HepG2 (cell line): ENCODE results near the gene IL22RA1. TPM values are rescaled to one million over a fixed set of nuclear protein-coding genes. Genes with fewer than 3 reads are reported as not detected.

ENCODE experiments used
- ARNT ChIP-seq: fragments of 450-650 bp; IDR thresholded peaks from 2 replicates; pipeline ENCODE4 v1.6.1; 2017
- ATAD3A ChIP-seq: sonication (generic); formaldehyde crosslinking; IDR thresholded peaks from 2 replicates; pipeline ENCODE4 v1.4.0; 2020; ENCODE audit warnings: missing genetic modification reagents
- CAMTA2 ChIP-seq: sonication (generic); formaldehyde crosslinking; IDR thresholded peaks from 2 replicates; pipeline ENCODE4 v1.4.0; 2020; ENCODE audit warnings: mild to moderate bottlenecking, missing genetic modification reagents, borderline replicate concordance
- CHD4 ChIP-seq: fragments of 200-600 bp; sonication (generic); IDR thresholded peaks from 2 replicates; pipeline ENCODE4 v1.7.0; 2017; ENCODE audit warnings: mild to moderate bottlenecking, low read length, borderline replicate concordance
- DBP ChIP-seq: sonication (generic); formaldehyde crosslinking; IDR thresholded peaks from 2 replicates; pipeline ENCODE4 v1.4.0; 2020; ENCODE audit warnings: missing genetic modification reagents; ENCODE audit errors: not compliant biosample characterization
- IRF1 ChIP-seq: sonication (generic); formaldehyde crosslinking; IDR thresholded peaks from 2 replicates; pipeline ENCODE4 v1.4.0; 2020; ENCODE audit warnings: low read depth, mild to moderate bottlenecking, missing genetic modification reagents
- KDM6A ChIP-seq: IDR thresholded peaks from 2 replicates; pipeline ENCODE4 v1.6.1; 2016; ENCODE audit warnings: low read depth
- KLF13 ChIP-seq: sonication (generic); formaldehyde crosslinking; IDR thresholded peaks from 2 replicates; pipeline ENCODE4 v1.4.0; 2020; ENCODE audit warnings: mild to moderate bottlenecking, missing genetic modification reagents
- KMT2B ChIP-seq: IDR thresholded peaks from 2 replicates; pipeline ENCODE4 v1.6.1; 2016; ENCODE audit warnings: missing genetic modification reagents, missing compliant biosample characterization
- LBX2 ChIP-seq: sonication (generic); formaldehyde crosslinking; IDR thresholded peaks from 2 replicates; pipeline ENCODE4 v1.5.0; 2020; ENCODE audit warnings: missing genetic modification reagents, mild to moderate bottlenecking, borderline replicate concordance
- PITX1 ChIP-seq: sonication (generic); formaldehyde crosslinking; IDR thresholded peaks from 2 replicates; pipeline ENCODE4 v1.5.1; 2020; ENCODE audit warnings: mild to moderate bottlenecking, missing genetic modification reagents
- RNF2 ChIP-seq: fragments of 450-650 bp; conservative IDR thresholded peaks from 2 replicates; pipeline ENCODE4 v1.6.1; 2016; ENCODE audit warnings: low read depth
- SMAD3 ChIP-seq: sonication (generic); formaldehyde crosslinking; IDR thresholded peaks from 2 replicates; pipeline ENCODE4 v1.4.0; 2020; ENCODE audit warnings: missing genetic modification reagents
- SMARCE1 ChIP-seq: fragments of 450-650 bp; IDR thresholded peaks from 2 replicates; pipeline ENCODE4 v1.6.1; 2017; ENCODE audit warnings: borderline replicate concordance
- SOX6 ChIP-seq, 2 experiments: fragments of 450-650 bp in 1 of 2; sonication (generic) in 1 of 2; formaldehyde crosslinking in 1 of 2; IDR thresholded peaks; 2 replicates each; pipeline versions ENCODE4 v1.4.0 to v1.6.1; 2017 to 2020; ENCODE audit warnings: antibody characterized with exemption in 1 of 2, mild to moderate bottlenecking in 1 of 2, missing genetic modification reagents in 1 of 2
- ZFP82 ChIP-seq: sonication (generic); formaldehyde crosslinking; IDR thresholded peaks from 2 replicates; pipeline ENCODE4 v1.5.1; 2020; ENCODE audit warnings: mild to moderate bottlenecking, missing genetic modification reagents, borderline replicate concordance
- ZKSCAN5 ChIP-seq: sonication (generic); formaldehyde crosslinking; IDR thresholded peaks from 2 replicates; pipeline ENCODE4 v1.5.1; 2020; ENCODE audit warnings: mild to moderate bottlenecking, missing genetic modification reagents
- ZNF17 ChIP-seq: sonication (generic); formaldehyde crosslinking; IDR thresholded peaks from 2 replicates; pipeline ENCODE4 v1.5.0; 2020; ENCODE audit warnings: mild to moderate bottlenecking, missing genetic modification reagents
- ZNF317 ChIP-seq: sonication (generic); formaldehyde crosslinking; IDR thresholded peaks from 2 replicates; pipeline ENCODE4 v1.5.0; 2020; ENCODE audit warnings: mild to moderate bottlenecking, missing genetic modification reagents
- ZNF326 ChIP-seq: sonication (generic); formaldehyde crosslinking; IDR thresholded peaks from 2 replicates; pipeline ENCODE4 v1.4.0; 2020; ENCODE audit warnings: missing genetic modification reagents, borderline replicate concordance
- ZNF343 ChIP-seq: sonication (generic); formaldehyde crosslinking; IDR thresholded peaks from 2 replicates; pipeline ENCODE4 v1.4.0; 2020; ENCODE audit warnings: mild to moderate bottlenecking, missing genetic modification reagents
- ZNF501 ChIP-seq: sonication (generic); formaldehyde crosslinking; IDR thresholded peaks from 2 replicates; pipeline ENCODE4 v1.5.1; 2020; ENCODE audit warnings: mild to moderate bottlenecking, moderate library complexity, missing genetic modification reagents
- ZNF562 ChIP-seq: sonication (generic); formaldehyde crosslinking; IDR thresholded peaks from 2 replicates; pipeline ENCODE4 v1.8.0; 2022; ENCODE audit warnings: missing genetic modification reagents, borderline replicate concordance
- ZNF580 ChIP-seq: IDR thresholded peaks from 2 replicates; pipeline ENCODE4 v1.6.1; 2016; ENCODE audit warnings: low read depth, borderline replicate concordance
- ZNF704 ChIP-seq: sonication (generic); formaldehyde crosslinking; IDR thresholded peaks from 2 replicates; pipeline ENCODE4 v1.8.1; 2023; ENCODE audit warnings: mild to moderate bottlenecking, inconsistent platforms, moderate library complexity, missing genetic modification reagents, borderline replicate concordance
- ZNF773 ChIP-seq: sonication (generic); formaldehyde crosslinking; IDR thresholded peaks from 2 replicates; pipeline ENCODE4 v1.4.0; 2020; ENCODE audit warnings: missing genetic modification reagents, borderline replicate concordance
- ZNF780A ChIP-seq: sonication (generic); formaldehyde crosslinking; IDR thresholded peaks from 2 replicates; pipeline ENCODE4 v1.8.0; 2022; ENCODE audit warnings: mild to moderate bottlenecking, missing genetic modification reagents, moderate library complexity
- ZNF788 ChIP-seq: sonication (generic); formaldehyde crosslinking; IDR thresholded peaks from 2 replicates; pipeline ENCODE4 v1.5.0; 2020; ENCODE audit warnings: mild to moderate bottlenecking, missing genetic modification reagents, borderline replicate concordance
- polyA plus RNA-seq, 8 experiments: library from polyadenylated mRNA; depleted of rRNA in 3 of 8; stranded (reverse) in 7 of 8; unstranded in 1 of 8; fragments of >200 nt; fragmentation: Illumina TruSeq in 4 of 8; extraction: Trizol in 4 of 8; gene quantifications; 2 replicates each; pipeline versions ENCODE4 v1.2.1 to v1.2.3, GENCODE V29; 2011 to 2016; ENCODE audit warnings: low read depth in 4 of 8, missing spikeins in 1 of 8, mixed read lengths in 1 of 8; ENCODE audit not compliant: insufficient read depth in 1 of 8
- total RNA-seq, 5 experiments: library from RNA; depleted of rRNA; stranded (reverse); fragments of >200 nt; fragmentation: Illumina TruSeq; extraction: Trizol; gene quantifications; 2 replicates each; pipeline ENCODE4 v1.2.3, GENCODE V29; 2016; ENCODE audit warnings: low read depth in 1 of 5

The IL22RA1 gene
- total and polyA plus RNA-seq, 2 of the 13 experiments (the other 11 are each of a cell fraction or from before 2014, with no cell fraction given) = 4.4 to 10.2 TPM

DNA sequence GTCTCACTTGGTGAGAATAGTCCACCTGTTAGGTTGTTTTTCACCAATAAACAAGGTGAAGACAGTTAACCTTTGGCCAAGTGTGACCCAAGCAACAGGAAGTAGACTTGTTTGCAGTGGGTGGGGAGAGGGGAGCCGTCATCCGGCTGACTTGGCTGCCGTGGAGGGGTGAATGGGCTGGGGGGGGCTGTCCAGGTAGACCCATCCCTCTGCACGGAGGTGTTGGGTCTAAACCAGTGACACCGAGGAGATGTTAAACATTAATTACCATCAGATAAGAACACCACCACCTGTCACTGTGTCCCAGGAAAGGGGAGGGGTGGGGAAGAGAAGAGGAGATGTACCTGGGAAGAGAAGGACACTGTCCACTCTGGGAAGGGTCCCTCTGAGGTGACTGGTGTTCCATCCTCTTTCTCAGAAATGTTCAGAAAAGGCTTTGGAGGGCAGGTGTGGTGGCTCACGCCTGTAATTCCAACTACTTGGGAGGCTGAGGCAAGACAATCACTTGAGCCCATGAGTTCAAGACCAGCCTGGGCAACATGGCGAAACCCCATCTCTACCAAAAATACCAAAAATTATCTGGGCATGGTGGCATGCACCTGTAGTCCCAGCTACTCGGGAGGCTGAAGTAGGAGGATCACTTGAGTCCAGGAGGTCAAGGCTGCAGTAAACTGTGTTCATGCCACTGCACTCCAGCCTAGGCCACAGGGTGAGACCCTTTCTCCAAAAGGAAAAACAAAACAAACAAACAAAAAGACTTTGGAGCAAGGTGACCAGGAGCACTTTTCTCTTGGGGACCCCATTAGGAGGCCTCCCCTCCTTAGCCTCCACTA lies 24.3 kb downstream of the IL22RA1 start (continued):
- TF ChIP-seq SOX6 (IDR thresholded peaks at IDR 0.05) (no peak), SOX6 (CRISPR knock-in tag; IDR thresholded peaks at IDR 0.05) (peak; percentile 70), ZNF773 (CRISPR knock-in tag) (no peak), ATAD3A (CRISPR knock-in tag) (no peak), CHD4 (no peak), KMT2B (0 out of 2 replicates have a peak, but pooled peaks have one; percentile 28), ZNF17 (CRISPR knock-in tag) (no peak), ARNT (no peak), ZKSCAN5 (CRISPR knock-in tag) (0 out of 2 replicates have a peak, but pooled peaks have one; percentile 19), IRF1 (no peak), ZFP82 (CRISPR knock-in tag) (peak; percentile 39; the same call in 1 of the 2 replicates), ZNF562 (CRISPR knock-in tag) (no peak), LBX2 (CRISPR knock-in tag) (no peak), ZNF326 (CRISPR knock-in tag) (no peak), KDM6A (CRISPR knock-in tag) (peak; percentile 83), RNF2 (no peak), ZNF501 (CRISPR knock-in tag) (no peak; the same call in 1 of the 2 replicates), KLF13 (CRISPR knock-in tag) (no peak), ZNF580 (CRISPR knock-in tag) (peak; percentile 40; the same call in 1 of the 2 replicates), ZNF704 (CRISPR knock-in tag) (no peak), ZNF317 (CRISPR knock-in tag) (peak; percentile 56; the same call in 1 of the 2 replicates), ZNF780A (CRISPR knock-in tag) (no peak), CAMTA2 (no peak), DBP (CRISPR knock-in tag) (no peak), ZNF343 (CRISPR knock-in tag) (no peak), PITX1 (no peak), SMAD3 (CRISPR knock-in tag) (no peak), SMARCE1 (no peak), ZNF788 (CRISPR knock-in tag) (peak; percentile 68; the same call in 1 of the 2 replicates)
